H1 (cell line): ENCODE results near the gene TMEM106C. TPM values are rescaled to one million over a fixed set of nuclear protein-coding genes. Genes with fewer than 3 reads are reported as not detected.
A peak's percentile ranks its signal among the peaks of the same experiment; 100 is the strongest.

Experiments used
- CTCF ChIA-PET: fragments of 300-600 bp; sonication (Branson Sonifier 250); formaldehyde crosslinking; loops from one replicate; lab custom pipeline; 2021; ENCODE audit not compliant: partially characterized antibody; lab: Charles Lee
- POLR2A ChIA-PET: fragments of 300-600 bp; sonication (Branson Sonifier 250); formaldehyde crosslinking; loops from one replicate; lab custom pipeline; 2021; ENCODE audit warnings: inconsistent platforms; ENCODE audit not compliant: partially characterized antibody; lab: Charles Lee
- DNase-seq, 2 experiments: peaks; one replicate each; pipeline versions ENCODE4 v3.0.0 to v3.0.0-alpha.2; 2010 to 2022; ENCODE audit warnings: low spot score in 2 of 2, low read depth in 1 of 2, mixed read lengths in 1 of 2
- FAIRE-seq: peaks from 2 replicates; lab custom pipeline; 2011; peaks lifted over from hg19 to GRCh38; lab: Jason Lieb, UNC
- H2AFZ ChIP-seq: 2 replicates; pipeline ENCODE4 v1.8.1; 2012; ENCODE audit warnings: low read length, inconsistent platforms
- H2AK5ac ChIP-seq: 2 replicates; pipeline ENCODE4 v1.6.1; 2013; ENCODE audit warnings: low read depth, low read length
- H2BK120ac ChIP-seq: replicated peaks from 2 replicates; pipeline ENCODE3; 2013; ENCODE audit warnings: low read depth, low read length, inconsistent platforms
- H2BK12ac ChIP-seq: 2 replicates; pipeline ENCODE4 v1.6.1; 2013; ENCODE audit warnings: low read depth, low read length
- H2BK15ac ChIP-seq: 2 replicates; pipeline ENCODE4 v1.6.1; 2013; ENCODE audit warnings: low read length
- H2BK20ac ChIP-seq: 2 replicates; pipeline ENCODE4 v1.6.1; 2013; ENCODE audit warnings: low read length
- H2BK5ac ChIP-seq: 2 replicates; pipeline ENCODE4 v1.6.1; 2013; ENCODE audit warnings: low read depth, low read length
- H3K14ac ChIP-seq: 2 replicates; pipeline ENCODE4 v1.6.1; 2013; ENCODE audit warnings: inconsistent platforms; ENCODE audit not compliant: insufficient read length
- H3K18ac ChIP-seq: 2 replicates; pipeline ENCODE4 v1.6.1; 2013; ENCODE audit warnings: low read length; ENCODE audit errors: extremely low read depth
- H3K23ac ChIP-seq: 2 replicates; pipeline ENCODE4 v1.6.1; 2013; ENCODE audit warnings: inconsistent platforms; ENCODE audit not compliant: insufficient read length
- H3K23me2 ChIP-seq: 2 replicates; pipeline ENCODE4 v1.6.1; 2013; ENCODE audit warnings: low read depth, low read length
- H3K27ac ChIP-seq: 2 replicates; pipeline ENCODE4 v1.6.1; 2011; ENCODE audit warnings: low read depth, low read length, inconsistent platforms
- H3K27me3 ChIP-seq, 4 experiments: replicated peaks in 1 of 4; 1 replicate in 1 of 4; 2 replicates in 3 of 4; pipeline versions ENCODE4 v1.6.1 to v1.8.1; 2011 to 2013; ENCODE audit warnings: low read length in 3 of 4, mild to moderate bottlenecking in 3 of 4, inconsistent platforms in 2 of 4, mixed read lengths in 2 of 4, moderate library complexity in 1 of 4; ENCODE audit not compliant: control insufficient read depth in 3 of 4, insufficient read depth in 3 of 4; ENCODE audit errors: extremely low read depth in 1 of 4
- H3K36me3 ChIP-seq, 4 experiments: 2 replicates each; pipeline versions ENCODE4 v1.6.1 to v1.8.1; 2011 to 2013; ENCODE audit warnings: mild to moderate bottlenecking in 4 of 4, low read length in 3 of 4, moderate library complexity in 2 of 4, control low read depth in 1 of 4, inconsistent platforms in 1 of 4; ENCODE audit not compliant: insufficient read depth in 4 of 4, control insufficient read depth in 2 of 4
- H3K4ac ChIP-seq: replicated peaks from 2 replicates; pipeline ENCODE3; 2013; ENCODE audit warnings: low read length, low read depth, mixed read lengths, inconsistent platforms; ENCODE audit not compliant: insufficient read length
- H3K4me1 ChIP-seq, 4 experiments: replicated peaks in 1 of 4; 1 replicate in 1 of 4; 2 replicates in 3 of 4; pipeline versions ENCODE4 v1.6.1 to v1.8.1; 2011 to 2013; ENCODE audit warnings: low read length in 3 of 4, inconsistent platforms in 2 of 4, mixed read lengths in 1 of 4; ENCODE audit not compliant: insufficient read depth in 4 of 4, control insufficient read depth in 3 of 4
- H3K4me2 ChIP-seq, 2 experiments: 2 replicates each; pipeline versions ENCODE4 v1.6.1 to v1.8.1; 2011 to 2013; ENCODE audit warnings: low read depth in 2 of 2, low read length in 2 of 2, control low read depth in 1 of 2, inconsistent platforms in 1 of 2, mild to moderate bottlenecking in 1 of 2; ENCODE audit not compliant: insufficient read depth in 1 of 2
- H3K4me3 ChIP-seq, 4 experiments: fragments of 200-600, 300-600 bp in 1 of 4; sonication (generic), shearing (Covaris generic), sonication (Bioruptor Twin) in 1 of 4; 2 replicates each; pipeline versions ENCODE4 v1.5.1 to v1.8.1; 2011 to 2016; ENCODE audit warnings: low read length in 4 of 4, low read depth in 3 of 4, control low read depth in 2 of 4, inconsistent platforms in 2 of 4, mild to moderate bottlenecking in 2 of 4, mixed read lengths in 1 of 4, moderate library complexity in 1 of 4; ENCODE audit not compliant: insufficient read depth in 2 of 4; ENCODE audit errors: extremely low read depth in 1 of 4
- H3K56ac ChIP-seq: replicated peaks from 2 replicates; pipeline ENCODE3; 2013; ENCODE audit warnings: low read depth, mild to moderate bottlenecking, mixed read lengths, low read length, inconsistent platforms; ENCODE audit not compliant: insufficient read length
- H3K79me1 ChIP-seq: 2 replicates; pipeline ENCODE4 v1.6.1; 2013; ENCODE audit warnings: low read depth, low read length, control low read depth
- H3K79me2 ChIP-seq, 2 experiments: 2 replicates each; pipeline versions ENCODE4 v1.6.1 to v1.8.1; 2012 to 2013; ENCODE audit warnings: low read length in 2 of 2, mild to moderate bottlenecking in 2 of 2, inconsistent platforms in 1 of 2; ENCODE audit not compliant: insufficient read depth in 2 of 2, control insufficient read depth in 1 of 2
- H3K9ac ChIP-seq, 4 experiments: replicated peaks in 1 of 4; 1 replicate in 1 of 4; 2 replicates in 3 of 4; pipeline versions ENCODE4 v1.6.1 to v1.8.1; 2011 to 2013; ENCODE audit warnings: low read depth in 3 of 4, low read length in 3 of 4, control low read depth in 2 of 4, mild to moderate bottlenecking in 2 of 4, moderate library complexity in 2 of 4, inconsistent platforms in 1 of 4; ENCODE audit errors: extremely low read depth in 1 of 4
- H3K9me3 ChIP-seq, 2 experiments: 2 replicates each; pipeline versions ENCODE4 v1.6.1 to v1.8.1; 2012 to 2013; ENCODE audit warnings: mild to moderate bottlenecking in 2 of 2, moderate library complexity in 2 of 2, control low read depth in 1 of 2, inconsistent platforms in 1 of 2, low read depth in 1 of 2, low read length in 1 of 2, mixed read lengths in 1 of 2; ENCODE audit not compliant: insufficient read depth in 2 of 2
- H4K20me1 ChIP-seq, 2 experiments: replicated peaks in 1 of 2; 2 replicates each; pipeline versions ENCODE3 to v1.8.1; 2011 to 2013; ENCODE audit warnings: inconsistent platforms in 2 of 2, low read length in 2 of 2, mild to moderate bottlenecking in 1 of 2; ENCODE audit not compliant: insufficient read depth in 2 of 2, control insufficient read depth in 1 of 2
- H4K5ac ChIP-seq: 2 replicates; pipeline ENCODE4 v1.6.1; 2013; ENCODE audit warnings: low read length, low read depth, mixed read lengths, inconsistent platforms; ENCODE audit not compliant: insufficient read length
- H4K8ac ChIP-seq: 2 replicates; pipeline ENCODE4 v1.8.0; 2013; ENCODE audit warnings: mild to moderate bottlenecking, moderate library complexity, low read length, inconsistent platforms; ENCODE audit not compliant: insufficient read depth; ENCODE audit errors: extremely low read depth
- H4K91ac ChIP-seq: replicated peaks from 2 replicates; pipeline ENCODE3; 2013; ENCODE audit warnings: low read length, mixed read lengths, inconsistent platforms; ENCODE audit not compliant: insufficient read length
- BRCA1 ChIP-seq: IDR thresholded peaks from 2 replicates; pipeline ENCODE4 v1.6.1; 2012; ENCODE audit warnings: low read depth, low read length, improper control_type of control experiment
- CTCF ChIP-seq, 3 experiments: IDR thresholded peaks; 1 replicate in 2 of 3; 2 replicates in 1 of 3; pipeline versions ENCODE4 v1.5.1 to v1.6.1; 2011; ENCODE audit warnings: low read length in 3 of 3, mild to moderate bottlenecking in 3 of 3, inconsistent platforms in 2 of 3, low read depth in 1 of 3, moderate library complexity in 1 of 3; ENCODE audit not compliant: insufficient read depth in 1 of 3; ENCODE audit errors: control extremely low read depth in 1 of 3
- JUN ChIP-seq: IDR thresholded peaks from 2 replicates; pipeline ENCODE4 v1.6.1; 2011; ENCODE audit warnings: low read depth, mild to moderate bottlenecking, improper control_type of control experiment, low read length
- MAX ChIP-seq: IDR thresholded peaks from 2 replicates; pipeline ENCODE4 v1.6.1; 2012; ENCODE audit warnings: inconsistent platforms
- RAD21 ChIP-seq, 2 experiments: IDR thresholded peaks in 1 of 2; conservative IDR thresholded peaks in 1 of 2; 2 replicates each; pipeline ENCODE4 v1.6.1; 2011; ENCODE audit warnings: low read depth in 2 of 2, low read length in 2 of 2, improper control_type of control experiment in 1 of 2, inconsistent platforms in 1 of 2, mild to moderate bottlenecking in 1 of 2, moderate library complexity in 1 of 2
- SIX5 ChIP-seq: IDR thresholded peaks from 2 replicates; pipeline ENCODE4 v1.6.1; 2011; ENCODE audit warnings: mild to moderate bottlenecking, low read depth, low read length
- TEAD4 ChIP-seq: IDR thresholded peaks from 2 replicates; pipeline ENCODE4 v1.6.1; 2012; ENCODE audit warnings: low read depth, low read length, inconsistent platforms, mixed read lengths
- WGBS, 2 experiments: shearing (Covaris generic) in 1 of 2; methylation state at CpG; one replicate each; pipeline versions ENCODE4 v1.1.6 to v1.1.7; 2013 to 2015; ENCODE audit warnings: low lambda C conversion rate in 2 of 2, mixed read lengths in 2 of 2, inconsistent platforms in 1 of 2, low coverage in 1 of 2, missing lambda C conversion rate in 1 of 2; ENCODE audit not compliant: insufficient replicate concordance in 2 of 2, insufficient coverage in 1 of 2, insufficient read length in 1 of 2; ENCODE audit errors: extremely low coverage in 1 of 2, missing lambda C conversion rate in 1 of 2; 5-methylcytosine and 5-hydroxymethylcytosine counted together
- polyA plus RNA-seq, 7 experiments: library from polyadenylated mRNA; depleted of rRNA in 3 of 7; stranded (reverse) in 5 of 7; unstranded in 2 of 7; fragments of >200 nt in 5 of 7; fragments of 200-250 nt in 2 of 7; gene quantifications; 1 replicate in 5 of 7; 2 replicates in 1 of 7; 4 replicates in 1 of 7; pipeline versions ENCODE4 v1.2.1 to v1.2.3, GENCODE V29; 2011 to 2013; ENCODE audit warnings: missing spikeins in 2 of 7, mixed read lengths in 2 of 7
- total RNA-seq: library from RNA; stranded (reverse); fragmentation: NEBNext Ultra II Directional; extraction: Animal tissue kit (Norgen Biotek cat#: 25700); gene quantifications from 2 replicates; pipeline ENCODE4 v1.2.1, GENCODE V29; 2021

The TMEM106C gene
- total and polyA plus RNA-seq, 2 of the 8 experiments (the other 6 are each of a cell fraction or from before 2014, with no cell fraction given): 36.6 to 45.3 TPM

GRCh38 chr12:47949441-47950341 is 13.7 kb upstream of the TMEM106C start:
- Histone ChIP-seq H2BK20ac (no peak overlapping the region), H2AFZ (no peak overlapping the region), H3K56ac (no peak overlapping the region), H3K9me3 (no peaks in the 10 kb centered on the region), H3K23me2 (peaks cover 1% of the 10 kb centered on the region; the same call in 1 of the 2 replicates), H4K8ac (no peak overlapping the region), H2BK120ac (no peak overlapping the region), H2BK5ac (0 out of 2 replicates have a peak overlapping the region, but pooled peaks have one; percentile 71), H3K36me3 (no peaks in the 10 kb centered on the region), H4K91ac (peak overlapping the region; percentile 20), H3K14ac (no peak overlapping the region), H3K9ac (no peak overlapping the region), H4K20me1 (peaks cover 0 to 1% of the 10 kb centered on the region in 2 experiments), H3K4me3 (no peak overlapping the region), H3K4ac (no peak overlapping the region), H3K79me1 (no peaks in the 10 kb centered on the region), H2AK5ac (no peak overlapping the region), H3K4me2 (no peak overlapping the region), H3K4me1 (no peaks in the 10 kb centered on the region; a peak in 2 of 7 replicates), H3K18ac (no peak overlapping the region), H4K5ac (no peak overlapping the region), H3K79me2 (no peaks in the 10 kb centered on the region), H2BK12ac (no peak overlapping the region), H3K27me3 (no peaks in the 10 kb centered on the region; a peak in 1 of 7 replicates), H2BK15ac (no peak overlapping the region), H3K27ac (no peak overlapping the region), H3K23ac (no peak overlapping the region)
- 60% methylated on average over 32 of the region's 32 CpGs; no CpG with 5 or more reads in 1 of the 2 experiments for WGBS, 2 experiments
- DNase-seq (peak; percentile 61 to 87), FAIRE-seq (no peak)
- POLR2A ChIA-PET: interaction anchor here (1.7 kb wide), 1 partner anchor 44 kb away, joined by 8 read pairs; the partner anchor contains the start of gene VDR
- CTCF ChIA-PET: interaction anchor here (0.6 to 8.1 kb wide), 41 partner anchors 9 to 654 kb away, joined by 3 to 82 read pairs (median 4); partner anchors contain the start of genes TMEM106C and VDR
- TF ChIP-seq TEAD4 (0 out of 2 replicates have a peak, but pooled peaks have one; percentile 39), SIX5 (no peak), BRCA1 (no peak), JUN (no peak), MAX (0 out of 2 replicates have a peak, but pooled peaks have one; percentile 45), RAD21 (IDR thresholded peaks at IDR 0.05 in 1 of 2, conservative IDR thresholded peaks at IDR 0.05 in 1 of 2; ENCODE audit: low read depth in 2 of 2, low read length in 2 of 2) (peak; percentile 78 to 85), CTCF (IDR thresholded peaks at IDR 0.05; ENCODE audit: control extremely low read depth in 1 of 3, insufficient read depth in 1 of 3, low read depth in 1 of 3, low read length in 3 of 3) (peak in 2 of 3 experiments; percentile 92 to 93; a peak in 3 of 4 replicates)
